Stimulated activated naive CD8-positive, alpha-beta T cell treated with anti-CD3 and anti-CD28 coated beads, Interleukin-15, amount 100 ng/mL, for 72 hours (primary cell): ENCODE data around the gene SIL1.
"Not testable (repeated sequence)": the region's sequence is repeated elsewhere in the genome, so short reads cannot be mapped to it uniquely, and the experiment has no call there.

Experiments
- ATAC-seq: fragments of 150-1000 bp; cut with Tn5 transposase; 2 replicates; pipeline ENCODE4 v1.10.0; 2021; ENCODE audit warnings: mild to moderate bottlenecking, moderate library complexity
- DNase-seq, 2 donors: peaks; one replicate each; pipeline ENCODE4 v3.0.0; 2021 to 2022
- H3K27ac Mint-ChIP-seq, 2 donors: one replicate each; pipeline ENCODE4 v1.8.0; 2022; ENCODE audit warnings: mild to moderate bottlenecking in 2 of 2, mixed read lengths in 2 of 2, moderate library complexity in 2 of 2
- H3K27me3 Mint-ChIP-seq: one replicate; pipeline ENCODE4 v1.8.0; 2022; ENCODE audit warnings: mixed read lengths
- H3K4me1 Mint-ChIP-seq: one replicate; pipeline ENCODE4 v1.8.0; 2022; ENCODE audit warnings: mild to moderate bottlenecking, mixed read lengths
- H3K4me3 Mint-ChIP-seq, 2 donors: one replicate each; pipeline ENCODE4 v1.8.0; 2022; ENCODE audit warnings: mild to moderate bottlenecking in 2 of 2, mixed read lengths in 2 of 2, moderate library complexity in 1 of 2
- H3K9me3 Mint-ChIP-seq, 2 donors: one replicate each; pipeline ENCODE4 v1.8.0; 2022; ENCODE audit warnings: mixed read lengths in 2 of 2

The SIL1 gene

DNA sequence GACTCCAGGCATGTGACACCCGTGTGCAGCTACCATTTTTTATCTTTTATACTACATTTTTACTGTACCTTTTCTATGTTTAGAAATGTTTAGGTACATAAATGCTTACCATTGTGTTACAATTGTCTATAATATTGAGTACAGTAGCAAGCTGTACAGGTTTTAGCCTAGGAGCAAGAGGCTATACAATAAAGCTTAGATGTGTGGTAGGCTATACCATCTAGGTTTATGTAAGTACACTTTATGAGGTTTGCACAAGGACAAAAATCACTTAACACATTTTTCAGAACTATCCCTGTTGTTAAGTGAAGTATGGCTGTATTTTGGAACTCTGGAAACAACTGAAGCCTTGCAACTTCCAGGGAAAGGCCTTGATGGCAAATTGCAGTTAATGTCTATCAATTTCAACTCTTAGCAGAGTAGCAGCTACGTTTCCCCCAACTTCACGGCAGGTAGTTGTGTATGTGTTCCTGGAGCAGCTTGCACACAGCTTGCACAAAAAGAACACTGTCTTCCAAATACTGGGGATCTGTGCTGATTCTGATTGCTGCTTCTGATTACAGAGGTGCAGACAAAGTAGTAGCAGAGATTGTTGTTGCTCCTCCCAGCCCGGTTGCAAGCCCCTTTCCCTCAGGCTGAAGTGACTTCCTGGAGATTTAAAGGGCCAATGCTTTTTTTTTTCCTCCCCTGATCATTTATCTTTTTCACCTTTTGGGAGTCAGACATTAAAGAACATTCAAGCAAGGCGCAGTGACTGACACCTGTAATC lies 30.0 kb downstream of the SIL1 start:
- no peaks in the 10 kb centered on the region for H3K4me1 Mint-ChIP-seq
- H3K27ac Mint-ChIP-seq = no peak overlapping the region
- no peak for ATAC-seq

GRCh38 chr5:139167533-139167932 lies 30.6 kb downstream of the SIL1 start:
- Mint-ChIP-seq H3K9me3 (peaks cover 6 to 8% of the 10 kb centered on the region in 2 donors), H3K4me3 (no peak overlapping the region), H3K27me3 (no peaks in the 10 kb centered on the region), H3K27ac (no peak overlapping the region), H3K4me1 (no peaks in the 10 kb centered on the region)
- ATAC-seq = no peak
- DNase-seq = no peak

More for the DNA sequence above, 30.0 kb downstream of the SIL1 start:
- DNase-seq = no peak
- Mint-ChIP-seq H3K4me3 (no peak overlapping the region), H3K27me3 (no peaks in the 10 kb centered on the region), H3K9me3 (peaks cover 6 to 14% of the 10 kb centered on the region in 2 donors)

GRCh38 chr5:139167063-139167462 lies 31.1 kb downstream of the SIL1 start:
- DNase-seq = no peak

GRCh38 chr5:139164897-139165296 lies 33.3 kb downstream of the SIL1 start:
- DNase-seq, H3K9me3 Mint-ChIP-seq, H3K4me3 Mint-ChIP-seq, H3K27me3 Mint-ChIP-seq, ATAC-seq, H3K4me1 Mint-ChIP-seq, H3K27ac Mint-ChIP-seq: not testable (repeated sequence)

More at GRCh38 chr5:139167063-139167462, 31.1 kb downstream of the SIL1 start:
- Mint-ChIP-seq H3K9me3 (peaks cover 5% of the 10 kb centered on the region in 2 donors), H3K27me3 (no peaks in the 10 kb centered on the region), H3K4me3 (no peak overlapping the region), H3K4me1 (no peaks in the 10 kb centered on the region), H3K27ac (no peak overlapping the region)
- no peak for ATAC-seq

DNA sequence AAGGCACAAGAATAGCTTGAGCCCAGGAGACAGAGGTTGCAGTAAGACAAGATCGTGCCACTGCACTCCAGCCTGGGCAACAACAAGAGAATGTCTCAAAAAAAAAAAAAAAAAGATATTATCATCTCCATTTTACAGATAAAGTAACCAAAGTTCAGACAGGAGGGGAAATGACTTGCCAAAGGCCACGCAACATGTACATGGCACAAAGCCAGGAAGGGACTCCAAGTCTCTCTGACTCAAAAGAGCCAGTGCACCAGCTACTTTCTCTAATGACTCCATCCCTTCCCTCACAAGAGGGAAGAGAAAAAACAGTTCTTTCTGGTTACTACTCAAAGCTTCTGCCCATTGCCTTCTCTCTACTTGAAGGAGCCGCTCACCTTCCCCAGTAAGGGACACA lies 34.1 kb downstream of the SIL1 start:
- no peak overlapping the region for H3K27ac Mint-ChIP-seq
- ATAC-seq (no peak), DNase-seq (no peak)
- H3K27me3 Mint-ChIP-seq = no peaks in the 10 kb centered on the region
- H3K9me3 Mint-ChIP-seq = no peaks in the 10 kb centered on the region
- no peaks in the 10 kb centered on the region for H3K4me1 Mint-ChIP-seq
- H3K4me3 Mint-ChIP-seq = no peak overlapping the region

- Mint-ChIP-seq H3K4me1 (no peaks in the 10 kb centered on the region), H3K27ac (no peak overlapping the region), H3K4me3 (no peak overlapping the region), H3K9me3 (no peaks in the 10 kb centered on the region), H3K27me3 (no peaks in the 10 kb centered on the region)
- no peak for DNase-seq
- ATAC-seq = no peak
These were observed 35.7 kb downstream of the SIL1 start for GRCh38 chr5:139162448-139162847.

- Mint-ChIP-seq H3K4me1 (no peaks in the 10 kb centered on the region), H3K27ac (peak overlapping the region in 1 of 2 donors; percentile 42)
- ATAC-seq = no peak
These were observed 39.4 kb downstream of the SIL1 start for GRCh38 chr5:139158791-139159190.

GRCh38 chr5:139157556-139157955 lies 40.6 kb downstream of the SIL1 start:
- Mint-ChIP-seq H3K4me3 (no peak overlapping the region), H3K27ac (no peak overlapping the region), H3K27me3 (no peaks in the 10 kb centered on the region), H3K4me1 (no peaks in the 10 kb centered on the region), H3K9me3 (no peaks in the 10 kb centered on the region)
- ATAC-seq (no peak), DNase-seq (no peak)

More at GRCh38 chr5:139158791-139159190, 39.4 kb downstream of the SIL1 start:
- Mint-ChIP-seq H3K4me3 (no peak overlapping the region), H3K9me3 (no peaks in the 10 kb centered on the region), H3K27me3 (no peaks in the 10 kb centered on the region)
- no peak for DNase-seq

GRCh38 chr5:139156814-139157213 lies 41.4 kb downstream of the SIL1 start:
- Mint-ChIP-seq H3K4me3 (no peak overlapping the region), H3K9me3 (no peaks in the 10 kb centered on the region), H3K27me3 (no peaks in the 10 kb centered on the region), H3K27ac (no peak overlapping the region), H3K4me1 (no peaks in the 10 kb centered on the region)
- no peak for DNase-seq
- ATAC-seq = no peak

GRCh38 chr5:139155333-139155732 lies 42.8 kb downstream of the SIL1 start:
- Mint-ChIP-seq H3K9me3 (no peaks in the 10 kb centered on the region), H3K27ac (no peak overlapping the region), H3K4me1 (peaks cover 3% of the 10 kb centered on the region), H3K4me3 (no peak overlapping the region), H3K27me3 (no peaks in the 10 kb centered on the region)
- DNase-seq (no peak), ATAC-seq (no peak)

- Mint-ChIP-seq H3K4me1 (peaks cover 36% of the 10 kb centered on the region), H3K27me3 (no peaks in the 10 kb centered on the region), H3K4me3 (no peak overlapping the region), H3K27ac (no peak overlapping the region), H3K9me3 (no peaks in the 10 kb centered on the region)
- ATAC-seq (no peak), DNase-seq (no peak)
These were observed 46.3 kb downstream of the SIL1 start for GRCh38 chr5:139151902-139152301.

DNA sequence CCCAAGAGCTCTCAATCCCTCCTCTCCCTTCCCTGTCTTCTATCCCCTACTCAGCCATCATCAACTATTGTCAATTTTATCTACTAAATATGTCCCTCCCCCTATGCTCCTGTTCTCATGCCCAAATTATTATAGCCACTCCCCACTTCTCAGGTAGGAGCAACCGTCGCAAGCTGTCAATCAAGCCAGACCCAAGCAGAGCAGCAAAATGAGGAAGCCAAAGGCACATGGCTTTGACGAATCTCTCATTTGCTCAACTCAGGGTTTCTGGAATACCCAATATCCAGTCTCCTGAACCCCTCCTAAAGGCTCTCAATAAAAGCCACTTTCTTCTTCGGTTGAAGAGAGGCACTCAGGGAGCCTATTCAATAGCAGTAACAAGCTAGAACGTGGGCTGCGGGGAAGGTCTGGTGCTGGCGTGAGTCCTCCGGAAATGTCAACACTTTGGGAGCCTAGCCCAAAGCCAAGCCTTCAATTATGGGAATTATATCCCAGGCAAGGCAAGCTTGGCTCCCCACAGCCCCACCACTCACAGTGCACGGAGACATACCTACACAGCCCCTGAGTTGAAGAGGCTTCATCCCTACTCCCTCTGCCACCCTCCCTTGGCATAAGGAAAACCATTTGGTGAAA lies 47.7 kb downstream of the SIL1 start:
- no peak overlapping the region for H3K27ac Mint-ChIP-seq
- DNase-seq (no peak), ATAC-seq (no peak)
- H3K4me3 Mint-ChIP-seq = no peak overlapping the region
- H3K9me3 Mint-ChIP-seq = no peaks in the 10 kb centered on the region
- H3K4me1 Mint-ChIP-seq = peaks cover 38% of the 10 kb centered on the region
- no peaks in the 10 kb centered on the region for H3K27me3 Mint-ChIP-seq

GRCh38 chr5:139149477-139150199 lies 48.5 kb downstream of the SIL1 start:
- ATAC-seq (no peak), DNase-seq (no peak)
- no peak overlapping the region for H3K27ac Mint-ChIP-seq
- peaks cover 45% of the 10 kb centered on the region for H3K4me1 Mint-ChIP-seq
- no peaks in the 10 kb centered on the region for H3K9me3 Mint-ChIP-seq
- H3K27me3 Mint-ChIP-seq = no peaks in the 10 kb centered on the region
- no peak overlapping the region for H3K4me3 Mint-ChIP-seq

DNA sequence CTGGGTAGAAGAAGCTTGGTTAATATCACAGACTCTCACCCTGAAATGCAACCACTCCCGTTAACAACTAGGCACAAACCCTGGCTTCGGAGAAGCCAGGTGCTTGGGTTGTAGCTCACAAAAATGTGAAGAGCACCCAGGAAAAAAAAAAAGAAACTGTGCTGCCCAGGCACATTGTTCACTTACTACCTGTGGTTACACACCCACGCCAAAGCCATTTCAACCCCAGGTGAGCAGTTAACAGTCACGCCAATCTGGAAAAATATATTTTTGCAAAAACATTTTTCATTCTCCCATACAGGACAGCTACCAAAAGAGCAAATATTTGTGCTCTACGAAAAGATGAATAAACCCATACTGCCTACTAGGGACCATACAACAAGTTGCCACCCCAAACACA lies 49.2 kb downstream of the SIL1 start:
- Mint-ChIP-seq H3K9me3 (no peaks in the 10 kb centered on the region), H3K27ac (no peak overlapping the region), H3K4me3 (no peak overlapping the region), H3K4me1 (peaks cover 48% of the 10 kb centered on the region), H3K27me3 (no peaks in the 10 kb centered on the region)
- DNase-seq = no peak
- ATAC-seq = no peak

DNA sequence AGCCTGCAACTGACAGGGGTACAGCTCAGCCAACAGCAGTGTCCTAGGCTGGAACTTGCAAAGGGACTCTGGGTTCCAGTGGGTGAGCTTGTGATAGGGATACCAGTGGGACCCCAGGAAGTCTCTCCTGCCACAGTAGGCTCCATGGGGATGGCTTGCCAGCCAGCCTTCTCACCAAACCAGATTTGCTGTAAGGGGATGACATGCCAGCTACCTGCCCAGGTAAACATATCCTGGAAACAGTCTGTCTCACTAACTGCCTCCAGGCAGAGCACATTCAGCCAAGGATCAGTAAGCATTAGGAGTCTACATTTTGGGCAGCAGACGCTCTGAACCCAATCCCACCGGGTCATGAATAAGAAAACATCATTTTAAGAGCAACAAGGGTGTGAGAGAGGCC lies 49.9 kb downstream of the SIL1 start:
- ATAC-seq (no peak), DNase-seq (no peak)
- peaks cover 54% of the 10 kb centered on the region for H3K4me1 Mint-ChIP-seq
- no peaks in the 10 kb centered on the region for H3K27me3 Mint-ChIP-seq
- no peak overlapping the region for H3K4me3 Mint-ChIP-seq
- H3K27ac Mint-ChIP-seq = peak overlapping the region in 1 of 2 donors; percentile 7
- no peaks in the 10 kb centered on the region for H3K9me3 Mint-ChIP-seq

DNA sequence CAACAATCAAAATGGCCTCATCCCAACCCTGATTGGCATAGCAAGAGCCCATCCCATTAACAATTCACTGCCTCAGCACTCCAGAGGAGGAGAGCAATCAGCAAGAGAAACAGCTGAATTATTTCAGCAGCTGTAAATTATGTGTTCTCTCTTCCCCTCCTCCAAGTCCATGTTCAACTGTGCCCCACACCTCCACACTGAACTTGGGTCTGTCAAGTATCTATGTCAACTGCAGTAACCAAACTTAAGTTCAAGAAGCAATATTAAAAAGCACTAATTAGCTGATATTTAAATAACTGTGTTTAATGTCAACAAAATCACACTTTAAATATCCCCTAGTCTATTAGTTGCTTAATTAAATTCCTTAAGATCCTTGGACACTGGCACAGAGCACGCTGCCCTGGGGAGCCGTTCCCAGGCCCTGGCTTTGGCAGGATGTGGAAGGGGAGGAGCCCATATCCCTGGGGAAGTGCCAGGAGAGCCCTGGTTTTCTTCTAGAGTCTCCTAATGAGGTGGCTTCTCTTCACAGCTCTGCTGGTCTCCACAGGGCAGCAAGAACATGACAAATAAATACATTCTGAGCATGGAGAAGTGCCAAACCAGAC lies 50.6 kb downstream of the SIL1 start:
- Mint-ChIP-seq H3K27ac (no peak overlapping the region), H3K4me3 (no peak overlapping the region), H3K9me3 (no peaks in the 10 kb centered on the region), H3K27me3 (no peaks in the 10 kb centered on the region), H3K4me1 (peaks cover 54% of the 10 kb centered on the region)
- no peak for DNase-seq
- no peak for ATAC-seq
